ENCODE measurements around the gene ZFAND2B.

GRCh38 chr2:219250049-219250781 is 43.6 kb downstream of the ZFAND2B start:
- TF ChIP-seq EZH2 (IDR thresholded peaks at IDR 0.05) (no peak), POLR2AphosphoS5 (IDR thresholded peaks at IDR 0.05; ENCODE audit: borderline replicate concordance, low read depth, low read length) (no peak; the same call in 1 of the 2 replicates), FOXP2 (optimal IDR thresholded peaks at IDR 0.05; ENCODE audit: control extremely low read depth, extremely low read length, insufficient read depth) (no peak)
